ENCODE data around the gene CEP112. TPM values are rescaled to one million over a fixed set of nuclear protein-coding genes. Genes with fewer than 3 reads are reported as not detected.

Gene CEP112
- total and polyA plus RNA-seq, 10 of the 15 experiments (the other 5 are each of a cell fraction or from before 2014, with no cell fraction given) = 0.11 to 3.8 (median 0.32) TPM; not detected in 1

DNA sequence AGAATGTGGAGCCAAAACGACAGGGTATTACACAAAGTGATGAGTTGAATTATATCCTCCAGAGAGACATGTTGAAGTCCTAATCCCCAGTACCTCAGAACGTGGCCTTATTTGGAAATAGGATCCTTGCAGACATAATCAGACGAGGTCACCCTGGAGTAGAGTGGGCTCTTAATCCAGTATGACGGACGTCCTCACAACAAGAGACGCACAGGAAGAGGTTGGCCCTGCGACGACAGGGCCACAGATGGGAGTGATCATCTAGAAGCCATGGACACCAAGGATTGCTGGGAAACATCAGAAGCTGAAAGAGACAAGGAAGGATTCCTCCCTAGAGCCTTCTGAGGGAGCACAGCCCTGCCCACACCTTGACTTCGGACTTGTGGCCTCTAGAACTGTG, 488.0 kb downstream of the CEP112 start:
- Histone ChIP-seq H3K4me1 (ENCODE audit: control insufficient read depth, insufficient read depth, low read length) (no peaks in the 10 kb centered on the region), H2AFZ (ENCODE audit: control insufficient read depth, low read depth, low read length) (no peak overlapping the region), H3K27me3 (replicated peaks in 1 of 2; ENCODE audit: control insufficient read depth in 2 of 2, insufficient read depth in 2 of 2, low read length in 1 of 2) (no peaks in the 10 kb centered on the region; a peak in 1 of 4 replicates), H3K9me3 (replicated peaks; ENCODE audit: control insufficient read depth, insufficient read depth, low read length) (no peaks in the 10 kb centered on the region), H3K27ac (ENCODE audit: control insufficient read depth, insufficient read depth) (no peak overlapping the region), H3K36me3 (ENCODE audit: control insufficient read depth in 2 of 2, insufficient read depth in 2 of 2, low read length in 1 of 2) (no peaks in the 10 kb centered on the region), H4K20me1 (ENCODE audit: control insufficient read depth, insufficient read depth) (no peaks in the 10 kb centered on the region), H3K4me3 (no peak overlapping the region), H3K79me2 (ENCODE audit: control insufficient read depth, insufficient read depth, low read length) (no peaks in the 10 kb centered on the region), H3K4me2 (ENCODE audit: control insufficient read depth, insufficient read depth) (no peak overlapping the region), H3K9ac (ENCODE audit: control insufficient read depth, insufficient read depth, low read length) (no peak overlapping the region)
- FAIRE-seq (no peak), DNase-seq (ENCODE audit: low read depth, low spot score) (no peak), ATAC-seq (no peak)
- ChIA-PET RAD21 (ENCODE audit: unreplicated experiment) (interaction anchor here (0.8 kb wide), 1 partner anchor 13 kb away, joined by 3 read pairs; no protein-coding TSS in a partner anchor), SMC1A (ENCODE audit: uncharacterized antibody, unreplicated experiment) (interaction anchor here (1.3 kb wide), 1 partner anchor 28 kb away, joined by 3 read pairs; no protein-coding TSS in a partner anchor), CTCF (no interaction called here), POLR2A (no interaction called here)
- in situ Hi-C loops (cut with MboI) (no loop called here), intact Hi-C loops (cut with micrococcal nuclease; ENCODE audit: unreplicated experiment) (no loop called here)
- TF ChIP-seq SMARCA5 (IDR thresholded peaks at IDR 0.05) (no peak), JUNB (IDR thresholded peaks at IDR 0.05) (no peak), ASH2L (IDR thresholded peaks at IDR 0.05; ENCODE audit: borderline replicate concordance, low read depth) (no peak), HDGF (IDR thresholded peaks at IDR 0.05) (no peak), SUZ12 (IDR thresholded peaks at IDR 0.05; ENCODE audit: unreplicated experiment) (no peak), TAF1 (IDR thresholded peaks at IDR 0.05; ENCODE audit: borderline replicate concordance, low read depth, low read length) (no peak), ZSCAN29 (IDR thresholded peaks at IDR 0.05) (no peak), IKZF2 (IDR thresholded peaks at IDR 0.05) (no peak), TCF7 (IDR thresholded peaks at IDR 0.05; ENCODE audit: borderline replicate concordance) (no peak), TARDBP (IDR thresholded peaks at IDR 0.05; ENCODE audit: borderline replicate concordance) (no peak), SIN3A (IDR thresholded peaks at IDR 0.05; ENCODE audit: low read depth, low read length) (no peak), E4F1 (IDR thresholded peaks at IDR 0.05; ENCODE audit: borderline replicate concordance, partially characterized antibody) (no peak)
- TF ChIP-seq, protein P1, sequence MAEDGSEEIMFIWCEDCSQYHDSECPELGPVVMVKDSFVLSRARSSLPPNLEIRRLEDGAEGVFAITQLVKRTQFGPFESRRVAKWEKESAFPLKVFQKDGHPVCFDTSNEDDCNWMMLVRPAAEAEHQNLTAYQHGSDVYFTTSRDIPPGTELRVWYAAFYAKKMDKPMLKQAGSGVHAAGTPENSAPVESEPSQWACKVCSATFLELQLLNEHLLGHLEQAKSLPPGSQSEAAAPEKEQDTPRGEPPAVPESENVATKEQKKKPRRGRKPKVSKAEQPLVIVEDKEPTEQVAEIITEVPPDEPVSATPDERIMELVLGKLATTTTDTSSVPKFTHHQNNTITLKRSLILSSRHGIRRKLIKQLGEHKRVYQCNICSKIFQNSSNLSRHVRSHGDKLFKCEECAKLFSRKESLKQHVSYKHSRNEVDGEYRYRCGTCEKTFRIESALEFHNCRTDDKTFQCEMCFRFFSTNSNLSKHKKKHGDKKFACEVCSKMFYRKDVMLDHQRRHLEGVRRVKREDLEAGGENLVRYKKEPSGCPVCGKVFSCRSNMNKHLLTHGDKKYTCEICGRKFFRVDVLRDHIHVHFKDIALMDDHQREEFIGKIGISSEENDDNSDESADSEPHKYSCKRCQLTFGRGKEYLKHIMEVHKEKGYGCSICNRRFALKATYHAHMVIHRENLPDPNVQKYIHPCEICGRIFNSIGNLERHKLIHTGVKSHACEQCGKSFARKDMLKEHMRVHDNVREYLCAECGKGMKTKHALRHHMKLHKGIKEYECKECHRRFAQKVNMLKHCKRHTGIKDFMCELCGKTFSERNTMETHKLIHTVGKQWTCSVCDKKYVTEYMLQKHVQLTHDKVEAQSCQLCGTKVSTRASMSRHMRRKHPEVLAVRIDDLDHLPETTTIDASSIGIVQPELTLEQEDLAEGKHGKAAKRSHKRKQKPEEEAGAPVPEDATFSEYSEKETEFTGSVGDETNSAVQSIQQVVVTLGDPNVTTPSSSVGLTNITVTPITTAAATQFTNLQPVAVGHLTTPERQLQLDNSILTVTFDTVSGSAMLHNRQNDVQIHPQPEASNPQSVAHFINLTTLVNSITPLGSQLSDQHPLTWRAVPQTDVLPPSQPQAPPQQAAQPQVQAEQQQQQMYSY (CRISPR knock-in tag; IDR thresholded peaks at IDR 0.05) = no peak
- TF ChIP-seq, protein P2, sequence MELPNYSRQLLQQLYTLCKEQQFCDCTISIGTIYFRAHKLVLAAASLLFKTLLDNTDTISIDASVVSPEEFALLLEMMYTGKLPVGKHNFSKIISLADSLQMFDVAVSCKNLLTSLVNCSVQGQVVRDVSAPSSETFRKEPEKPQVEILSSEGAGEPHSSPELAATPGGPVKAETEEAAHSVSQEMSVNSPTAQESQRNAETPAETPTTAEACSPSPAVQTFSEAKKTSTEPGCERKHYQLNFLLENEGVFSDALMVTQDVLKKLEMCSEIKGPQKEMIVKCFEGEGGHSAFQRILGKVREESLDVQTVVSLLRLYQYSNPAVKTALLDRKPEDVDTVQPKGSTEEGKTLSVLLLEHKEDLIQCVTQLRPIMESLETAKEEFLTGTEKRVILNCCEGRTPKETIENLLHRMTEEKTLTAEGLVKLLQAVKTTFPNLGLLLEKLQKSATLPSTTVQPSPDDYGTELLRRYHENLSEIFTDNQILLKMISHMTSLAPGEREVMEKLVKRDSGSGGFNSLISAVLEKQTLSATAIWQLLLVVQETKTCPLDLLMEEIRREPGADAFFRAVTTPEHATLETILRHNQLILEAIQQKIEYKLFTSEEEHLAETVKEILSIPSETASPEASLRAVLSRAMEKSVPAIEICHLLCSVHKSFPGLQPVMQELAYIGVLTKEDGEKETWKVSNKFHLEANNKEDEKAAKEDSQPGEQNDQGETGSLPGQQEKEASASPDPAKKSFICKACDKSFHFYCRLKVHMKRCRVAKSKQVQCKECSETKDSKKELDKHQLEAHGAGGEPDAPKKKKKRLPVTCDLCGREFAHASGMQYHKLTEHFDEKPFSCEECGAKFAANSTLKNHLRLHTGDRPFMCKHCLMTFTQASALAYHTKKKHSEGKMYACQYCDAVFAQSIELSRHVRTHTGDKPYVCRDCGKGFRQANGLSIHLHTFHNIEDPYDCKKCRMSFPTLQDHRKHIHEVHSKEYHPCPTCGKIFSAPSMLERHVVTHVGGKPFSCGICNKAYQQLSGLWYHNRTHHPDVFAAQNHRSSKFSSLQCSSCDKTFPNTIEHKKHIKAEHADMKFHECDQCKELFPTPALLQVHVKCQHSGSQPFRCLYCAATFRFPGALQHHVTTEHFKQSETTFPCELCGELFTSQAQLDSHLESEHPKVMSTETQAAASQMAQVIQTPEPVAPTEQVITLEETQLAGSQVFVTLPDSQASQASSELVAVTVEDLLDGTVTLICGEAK (IDR thresholded peaks at IDR 0.05; ENCODE audit: borderline replicate concordance) = no peak
- BruUV-seq (replicated peaks) = no TSS peak
- 38% methylated on average over 9 of the region's 9 CpGs for WGBS (ENCODE audit: insufficient coverage, insufficient replicate concordance, low lambda C conversion rate, missing lambda C conversion rate)

All from GM12878 (cell line).